Spleen (tissue), 11 donors: ENCODE measurements around the gene ESAM. TPM values are rescaled to one million over a fixed set of nuclear protein-coding genes. Genes with fewer than 3 reads are reported as not detected.

Source experiments
- DNase-seq: peaks from one replicate; pipeline ENCODE4 v3.0.0-alpha.2; 2020
- H3K27ac ChIP-seq, 8 donors: fragments of 200-600 bp; sonication (generic) in 7 of 8; 1 replicate in 4 of 8; 2 replicates in 4 of 8; pipeline versions ENCODE4 v1.5.0 to v1.8.0; 2016 to 2021; ENCODE audit warnings: inconsistent platforms in 4 of 8, mild to moderate bottlenecking in 4 of 8, moderate library complexity in 1 of 8
- H3K27me3 ChIP-seq, 7 donors: fragments of 200-600 bp; sonication (generic) in 6 of 7; replicated peaks in 1 of 7; 1 replicate in 4 of 7; 2 replicates in 3 of 7; pipeline versions ENCODE4 v1.5.0 to v1.8.0; 2016 to 2021; ENCODE audit warnings: inconsistent platforms in 3 of 7, mild to moderate bottlenecking in 1 of 7
- H3K36me3 ChIP-seq, 6 donors: fragments of 200-600 bp; sonication (generic) in 5 of 6; 1 replicate in 4 of 6; 2 replicates in 2 of 6; pipeline versions ENCODE4 v1.5.0 to v1.8.0; 2016 to 2021; ENCODE audit warnings: inconsistent platforms in 2 of 6
- H3K4me1 ChIP-seq, 6 donors: fragments of 200-600 bp; sonication (generic) in 5 of 6; 1 replicate in 3 of 6; 2 replicates in 3 of 6; pipeline versions ENCODE4 v1.5.0 to v1.8.0; 2016 to 2021; ENCODE audit warnings: inconsistent platforms in 3 of 6
- H3K4me3 ChIP-seq, 8 donors: fragments of 200-600 bp; sonication (generic) in 7 of 8; 1 replicate in 4 of 8; 2 replicates in 4 of 8; pipeline versions ENCODE4 v1.5.0 to v1.8.0; 2016 to 2021; ENCODE audit warnings: inconsistent platforms in 4 of 8, mild to moderate bottlenecking in 4 of 8, moderate library complexity in 2 of 8
- H3K9me3 ChIP-seq, 8 donors: fragments of 200-600 bp; sonication (generic) in 7 of 8; 1 replicate in 4 of 8; 2 replicates in 4 of 8; pipeline versions ENCODE4 v1.5.0 to v1.8.0; 2016 to 2021; ENCODE audit warnings: inconsistent platforms in 4 of 8
- CTCF ChIP-seq, 11 experiments: fragments of 200-600 bp in 7 of 11; fragments of 450-650 bp in 4 of 11; sonication (generic) in 4 of 11; IDR thresholded peaks in 8 of 11; conservative IDR thresholded peaks in 3 of 11; 1 replicate in 7 of 11; 2 replicates in 4 of 11; pipeline versions ENCODE4 v1.4.0 to v1.8.0; 2016 to 2021; ENCODE audit warnings: antibody characterized with exemption in 11 of 11, inconsistent platforms in 4 of 11, mild to moderate bottlenecking in 1 of 11
- POLR2A ChIP-seq, 3 donors: fragments of 450-650 bp; IDR thresholded peaks; one replicate each; pipeline ENCODE4 v1.5.1; 2017; ENCODE audit warnings: antibody characterized with exemption in 3 of 3, mild to moderate bottlenecking in 1 of 3
- POLR2AphosphoS5 ChIP-seq, 3 donors: sonication (generic); formaldehyde crosslinking; IDR thresholded peaks; one replicate each; pipeline ENCODE4 v1.5.1; 2017; ENCODE audit warnings: antibody characterized with exemption in 3 of 3
- WGBS, 5 donors: extraction: QIAGEN DNeasy Blood & Tissue Kit in 3 of 5; methylation state at CpG; one replicate each; pipeline versions ENCODE4 v1.1.5 to v1.1.7; 2013 to 2018; 5-methylcytosine and 5-hydroxymethylcytosine counted together
- intact Hi-C: fragments of 100-400 bp; cut with DNase I; formaldehyde crosslinking; loops from one replicate; pipeline ENCODE4 v1.15.0; 2023; ENCODE audit warnings: low total_unique reads
- polyA plus RNA-seq, 3 donors: library from polyadenylated mRNA; stranded (reverse); fragments of 200-250 nt; gene quantifications; one replicate each; pipeline ENCODE4 v1.2.1, GENCODE V29; 2013
- total RNA-seq, 7 donors: library from RNA; depleted of rRNA in 3 of 7; stranded (reverse); fragments of >200 nt in 3 of 7; fragmentation: NEBNext Ultra II Directional in 4 of 7; extraction: Animal tissue kit (Norgen Biotek cat#: 25700) in 4 of 7; gene quantifications; one replicate each; pipeline versions ENCODE4 v1.1.0 to v1.2.1, GENCODE V29; 2016 to 2021
- donor health status: healthy with polysubstance abuse.
- donor health status: DM: no; HTN: no; CAD: no; lungs with moderate emphysema.
- donor health status: DM: no; HTN: no; CAD: no.
- donor health status: Bipolar disorder and iron deficiency.
- donor health status: healthy.
- donor health status: DM: no; HTN: no; CAD: no.
- donor health status: DM: yes; HTN: yes; CAD: no.

ESAM gene
- total and polyA plus RNA-seq, 10 donors: 14.3 to 49.2 (median 28.8) TPM

- peak; percentile 73 for DNase-seq
- no peak overlapping the region for H3K27ac ChIP-seq
- H3K4me3 ChIP-seq: no peak overlapping the region
- H3K4me1 ChIP-seq: peaks cover 15 to 64% (median 42%) of the 10 kb centered on the region in 6 donors
- TF ChIP-seq CTCF (IDR thresholded peaks at IDR 0.05 in 8 of 11, conservative IDR thresholded peaks at IDR 0.05 in 3 of 11): no peak
- WGBS, 5 donors: 88 to 95% (median 90%) methylated on average over 6 of the region's 6 CpGs
- no peaks in the 10 kb centered on the region for H3K9me3 ChIP-seq
- H3K27me3 ChIP-seq: peaks cover 0 to 36% (median 0%) of the 10 kb centered on the region in 7 donors
- intact Hi-C loops: no loop called here
- no peaks in the 10 kb centered on the region for H3K36me3 ChIP-seq
These were observed 19.0 kb downstream of the ESAM start for GRCh38 chr11:124743050-124743449.

GRCh38 chr11:124742555-124742954, 19.5 kb downstream of the ESAM start:
- TF ChIP-seq POLR2AphosphoS5 (IDR thresholded peaks at IDR 0.05) (no peak), CTCF (IDR thresholded peaks at IDR 0.05 in 8 of 11, conservative IDR thresholded peaks at IDR 0.05 in 3 of 11) (no peak), POLR2A (IDR thresholded peaks at IDR 0.05) (no peak)
- H3K4me3 ChIP-seq: no peak overlapping the region
- WGBS, 5 donors: 75 to 94% (median 86%) methylated on average over 2 of the region's 2 CpGs
- intact Hi-C loops: no loop called here
- H3K9me3 ChIP-seq: no peaks in the 10 kb centered on the region
- no peak overlapping the region for H3K27ac ChIP-seq
- no peaks in the 10 kb centered on the region for H3K36me3 ChIP-seq
- H3K4me1 ChIP-seq: peaks cover 15 to 59% (median 37%) of the 10 kb centered on the region in 6 donors
- no peak for DNase-seq
- peaks cover 0 to 36% (median 0%) of the 10 kb centered on the region in 7 donors for H3K27me3 ChIP-seq

- peaks cover 9 to 50% (median 19%) of the 10 kb centered on the region in 6 donors for H3K4me1 ChIP-seq
- intact Hi-C loops: no loop called here
- peaks cover 0 to 33% (median 0%) of the 10 kb centered on the region in 7 donors for H3K27me3 ChIP-seq
- TF ChIP-seq CTCF (IDR thresholded peaks at IDR 0.05 in 8 of 11, conservative IDR thresholded peaks at IDR 0.05 in 3 of 11) (peak; percentile 34 to 76 (median 61)), POLR2AphosphoS5 (IDR thresholded peaks at IDR 0.05) (peak in 1 of 3 donors; percentile 43), POLR2A (IDR thresholded peaks at IDR 0.05) (no peak)
- 1 to 2% (median 2%) methylated on average over 29 to 37 of the region's 37 CpGs for WGBS, 5 donors
- DNase-seq: peak; percentile 87
- H3K36me3 ChIP-seq: no peaks in the 10 kb centered on the region
- H3K27ac ChIP-seq: peak overlapping the region in 4 of 8 donors; percentile 32 to 73 (median 52)
- no peaks in the 10 kb centered on the region for H3K9me3 ChIP-seq
- peak overlapping the region; percentile 51 to 79 (median 61) for H3K4me3 ChIP-seq
These were observed 21.7 kb downstream of the ESAM start for GRCh38 chr11:124740277-124740882.

GRCh38 chr11:124739479-124740276, 22.4 kb downstream of the ESAM start, which contains the start of gene NRGN:
Gene NRGN (plus strand): TSS chr11:124739942. CDS start chr11:124740085, 143 bp downstream.
- TF ChIP-seq POLR2A (IDR thresholded peaks at IDR 0.05) (no peak), POLR2AphosphoS5 (IDR thresholded peaks at IDR 0.05) (peak in 2 of 3 donors; percentile 68 to 71), CTCF (IDR thresholded peaks at IDR 0.05 in 8 of 11, conservative IDR thresholded peaks at IDR 0.05 in 3 of 11) (peak in 2 of 11 experiments; percentile 17 to 23)
- intact Hi-C loops: no loop called here
- Histone ChIP-seq H3K27me3 (peaks cover 0 to 31% (median 0%) of the 10 kb centered on the region in 7 donors), H3K36me3 (no peaks in the 10 kb centered on the region), H3K4me3 (peak within 1 kb of the TSS; percentile 51 to 79 (median 61)), H3K9me3 (no peaks in the 10 kb centered on the region), H3K27ac (peak within 1 kb of the TSS in 4 of 8 donors; percentile 32 to 73 (median 52)), H3K4me1 (peaks cover 9 to 43% (median 18%) of the 10 kb centered on the region in 6 donors)
- peak; percentile 96 for DNase-seq
- 1 to 4% (median 2%) methylated on average over 32 to 59 of the region's 59 CpGs for WGBS, 5 donors
